PFSK-1 (cell line): Measurements from ENCODE around the gene DNAJC5.

Experiments
- FOXP2 ChIP-seq: optimal IDR thresholded peaks from 2 replicates; pipeline ENCODE3; 2011; ENCODE audit warnings: borderline replicate concordance, control low read depth, inconsistent platforms; ENCODE audit not compliant: insufficient read depth; ENCODE audit errors: extremely low read length, extremely low read depth
- POLR2AphosphoS5 ChIP-seq: IDR thresholded peaks from 2 replicates; pipeline ENCODE4 v1.6.1; 2012; ENCODE audit warnings: low read depth, mild to moderate bottlenecking, control low read depth, low read length, moderate library complexity
- REST ChIP-seq, 2 experiments: IDR thresholded peaks; 2 replicates each; pipeline versions ENCODE4 v1.6.1 to v1.8.0; 2011 to 2012; ENCODE audit warnings: low read depth in 2 of 2, low read length in 2 of 2, control low read depth in 1 of 2, inconsistent platforms in 1 of 2, mild to moderate bottlenecking in 1 of 2, moderate library complexity in 1 of 2; ENCODE audit not compliant: insufficient read depth in 1 of 2
- SIN3A ChIP-seq: IDR thresholded peaks from 2 replicates; pipeline ENCODE4 v1.6.1; 2012; ENCODE audit warnings: mild to moderate bottlenecking, low read length, moderate library complexity, borderline replicate concordance; ENCODE audit not compliant: insufficient read depth
- TAF1 ChIP-seq: IDR thresholded peaks from 2 replicates; pipeline ENCODE4 v1.6.1; 2012; ENCODE audit warnings: low read length, control low read depth, borderline replicate concordance; ENCODE audit not compliant: insufficient read depth

Gene DNAJC5

GRCh38 chr20:63968928-63969760 lies 74.2 kb downstream of the DNAJC5 start:
- TF ChIP-seq POLR2AphosphoS5 (no peak), FOXP2 (no peak), SIN3A (no peak), TAF1 (no peak), REST (IDR thresholded peaks at IDR 0.05; ENCODE audit: insufficient read depth in 1 of 2, low read depth in 2 of 2, low read length in 2 of 2) (no peak)

GRCh38 chr20:63969838-63970713 lies 75.2 kb downstream of the DNAJC5 start, which contains the start of gene ZNF512B:
ZNF512B (minus strand) TSS chr20:63969930; CDS start chr20:63967950, 1,980 bp downstream.
- TF ChIP-seq POLR2AphosphoS5 = no peak
- TF ChIP-seq FOXP2 = no peak
- 0 out of 2 replicates have a peak, but pooled peaks have one; percentile 43 for TF ChIP-seq TAF1
- no peak for TF ChIP-seq REST (IDR thresholded peaks at IDR 0.05; ENCODE audit: insufficient read depth in 1 of 2, low read depth in 2 of 2, low read length in 2 of 2)
- TF ChIP-seq SIN3A = 0 out of 2 replicates have a peak, but pooled peaks have one; percentile 61

- no peak for TF ChIP-seq REST (IDR thresholded peaks at IDR 0.05; ENCODE audit: insufficient read depth in 1 of 2, low read depth in 2 of 2, low read length in 2 of 2)
- no peak for TF ChIP-seq FOXP2
- no peak for TF ChIP-seq POLR2AphosphoS5
- no peak for TF ChIP-seq TAF1
- no peak for TF ChIP-seq SIN3A
Measured at GRCh38 chr20:63970714-63971431, 75.9 kb downstream of the DNAJC5 start.

GRCh38 chr20:63972312-63973159 lies 77.6 kb downstream of the DNAJC5 start:
- TF ChIP-seq POLR2AphosphoS5 = no peak
- TF ChIP-seq FOXP2 = no peak
- TF ChIP-seq REST (IDR thresholded peaks at IDR 0.05; ENCODE audit: insufficient read depth in 1 of 2, low read depth in 2 of 2, low read length in 2 of 2) = no peak
- TF ChIP-seq SIN3A = no peak
- TF ChIP-seq TAF1 = no peak
